HG02943 (cell line): ENCODE measurements around the gene PADI2.

Source experiments
- ATAC-seq: cut with Tn5 transposase; IDR thresholded peaks from one replicate; pipeline ENCODE4 v1.9.1; 2021; ENCODE audit warnings: mild to moderate bottlenecking, low read depth, moderate library complexity; ENCODE audit not compliant: unreplicated experiment

PADI2 gene

GRCh38 chr1:17117451-17118265 is 1.6 kb downstream of the PADI2 start:
- ATAC-seq, result no peak

- no peak for ATAC-seq
Measured at GRCh38 chr1:17116643-17117042, 2.6 kb downstream of the PADI2 start.

GRCh38 chr1:17113963-17114362 is 5.3 kb downstream of the PADI2 start:
- ATAC-seq, result no peak

- ATAC-seq, result no peak
Measured at GRCh38 chr1:17112496-17113236, 6.6 kb downstream of the PADI2 start.

GRCh38 chr1:17112076-17112475 is 7.2 kb downstream of the PADI2 start:
- no peak for ATAC-seq

GRCh38 chr1:17110555-17110926 is 8.7 kb downstream of the PADI2 start:
- ATAC-seq, result no peak

GRCh38 chr1:17109892-17110554 is 9.2 kb downstream of the PADI2 start:
- no peak for ATAC-seq

GRCh38 chr1:17108786-17109185 is 10.5 kb downstream of the PADI2 start:
- no peak for ATAC-seq

GRCh38 chr1:17108360-17108759 is 10.9 kb downstream of the PADI2 start:
- no peak for ATAC-seq

- no peak for ATAC-seq
Measured at GRCh38 chr1:17104782-17105181, 14.5 kb downstream of the PADI2 start.

- ATAC-seq, result no peak
Measured at GRCh38 chr1:17102232-17102631, 17.0 kb downstream of the PADI2 start.

GRCh38 chr1:17101261-17101660 is 18.0 kb downstream of the PADI2 start:
- ATAC-seq, result no peak

- no peak for ATAC-seq
Measured at GRCh38 chr1:17099616-17100340, 19.5 kb downstream of the PADI2 start.

- ATAC-seq, result no peak
Measured at GRCh38 chr1:17098446-17099317, 20.6 kb downstream of the PADI2 start.

GRCh38 chr1:17097787-17098186 is 21.5 kb downstream of the PADI2 start:
- no peak for ATAC-seq

GRCh38 chr1:17097147-17097546 is 22.1 kb downstream of the PADI2 start:
- ATAC-seq, result no peak

GRCh38 chr1:17096584-17096983 is 22.7 kb downstream of the PADI2 start:
- ATAC-seq, result no peak

- no peak for ATAC-seq
Measured at GRCh38 chr1:17095141-17095540, 24.1 kb downstream of the PADI2 start.

GRCh38 chr1:17094664-17095063 is 24.6 kb downstream of the PADI2 start:
- ATAC-seq, result no peak
